ENCODE data around the gene POLN.
"Not testable (repeated sequence)": the region's sequence is repeated elsewhere in the genome, so short reads cannot be mapped to it uniquely, and the experiment has no call there.

Gene POLN

DNA sequence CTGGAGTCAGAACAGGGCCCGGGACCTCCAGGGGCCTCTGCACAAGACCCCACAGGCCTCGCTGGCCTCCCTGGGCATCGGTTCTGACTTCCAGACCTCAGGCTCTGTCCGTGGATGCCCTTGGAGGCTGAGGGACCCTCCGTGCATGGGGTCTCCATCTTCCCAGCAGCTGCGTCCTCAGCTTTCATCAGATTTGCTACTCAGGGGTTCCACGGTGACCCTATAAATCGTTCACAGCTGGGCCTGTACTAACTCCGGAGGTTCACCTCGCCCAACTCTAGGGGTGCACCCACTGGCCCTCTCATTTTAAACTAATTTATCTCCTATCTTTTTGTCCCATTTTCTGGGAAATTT, 33.1 kb upstream of the POLN start:
- not testable (repeated sequence) for DNase-seq

DNA sequence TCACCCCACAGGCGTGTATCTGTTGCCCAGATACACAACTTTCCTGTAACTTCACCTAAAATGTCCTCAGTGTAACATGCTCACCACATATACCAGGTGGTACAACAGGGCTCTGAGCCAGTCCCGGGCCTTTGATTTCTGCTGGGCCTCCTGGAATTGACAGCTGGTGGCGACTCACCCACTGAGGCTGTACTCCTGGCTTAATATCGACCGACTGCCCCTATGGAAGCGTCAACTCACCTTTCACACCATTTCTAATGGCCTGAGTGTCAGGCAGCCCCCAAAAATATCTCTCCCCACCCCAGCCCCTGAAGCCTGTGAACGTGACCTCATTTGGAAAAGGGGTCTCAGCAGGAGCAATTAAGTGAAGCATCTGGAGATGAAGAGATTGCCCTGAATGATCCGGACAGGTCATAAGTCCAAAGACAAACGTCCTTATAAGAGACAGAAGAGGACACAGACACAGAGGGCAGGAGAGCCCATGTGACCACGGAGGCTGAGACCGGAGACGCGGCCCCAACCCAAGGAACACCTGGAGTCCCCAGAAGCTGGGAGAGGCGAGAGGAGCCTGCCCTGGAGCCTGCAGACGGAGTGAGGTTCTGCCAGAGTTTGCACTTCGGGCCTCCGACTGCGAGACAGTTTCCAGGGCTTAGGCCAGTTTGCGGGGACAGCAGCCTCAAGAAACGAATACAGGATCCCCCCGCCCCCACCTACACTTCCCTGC, 32.6 kb upstream of the POLN start:
- DNase-seq = no peak

DNA sequence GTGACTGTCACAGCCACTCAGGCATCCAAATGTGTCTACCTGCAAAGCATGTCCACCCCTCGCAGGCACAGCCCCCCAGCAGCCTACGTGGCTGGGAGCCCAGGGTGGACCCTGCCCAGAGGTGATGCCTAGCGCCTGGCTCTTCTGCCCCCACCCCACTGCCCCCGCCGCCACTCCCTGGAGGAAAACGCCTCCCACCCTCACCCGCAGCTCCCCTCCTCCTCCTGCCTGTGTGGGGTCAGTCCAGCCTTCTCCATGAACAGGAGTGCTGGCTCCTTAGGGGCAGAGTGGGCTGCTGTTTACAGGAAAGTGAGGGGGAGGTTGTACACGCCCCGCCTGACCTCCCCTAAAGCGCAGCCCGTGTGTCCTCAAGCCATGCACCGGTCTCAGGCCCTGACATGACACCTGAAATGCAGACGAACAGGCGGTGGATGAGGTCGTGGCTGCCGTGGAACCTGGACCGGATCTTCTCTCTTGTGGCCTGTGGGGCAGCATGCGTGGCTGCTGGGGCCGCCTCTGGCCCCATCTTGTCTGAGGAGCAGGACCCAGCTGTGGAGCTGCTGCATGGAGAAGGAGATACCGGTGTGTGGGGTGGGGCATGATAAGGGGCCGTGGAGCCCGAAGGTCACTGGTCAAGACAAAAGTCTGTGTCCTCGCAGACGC, 31.9 kb upstream of the POLN start:
- DNase-seq = no peak

DNA sequence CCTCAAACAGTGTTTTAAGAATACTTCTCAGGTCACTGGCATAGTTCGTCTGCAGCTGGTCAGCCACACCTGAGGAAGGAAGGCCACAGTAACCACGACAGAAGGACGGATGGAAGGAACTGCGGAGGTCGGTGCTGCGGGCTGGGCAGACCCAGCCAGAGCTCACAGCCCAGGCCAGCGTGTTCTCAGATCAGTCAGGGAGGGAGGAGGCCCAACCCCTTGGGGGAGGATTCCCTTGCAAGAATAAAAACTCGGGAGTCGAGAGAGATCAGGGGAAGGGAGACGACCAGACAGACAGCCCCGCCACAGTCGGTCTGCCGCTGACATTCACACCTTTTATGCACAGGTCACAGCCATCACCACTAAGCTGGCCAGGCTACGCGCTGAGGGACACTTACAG, 31.3 kb upstream of the POLN start:
- DNase-seq = no peak

DNA sequence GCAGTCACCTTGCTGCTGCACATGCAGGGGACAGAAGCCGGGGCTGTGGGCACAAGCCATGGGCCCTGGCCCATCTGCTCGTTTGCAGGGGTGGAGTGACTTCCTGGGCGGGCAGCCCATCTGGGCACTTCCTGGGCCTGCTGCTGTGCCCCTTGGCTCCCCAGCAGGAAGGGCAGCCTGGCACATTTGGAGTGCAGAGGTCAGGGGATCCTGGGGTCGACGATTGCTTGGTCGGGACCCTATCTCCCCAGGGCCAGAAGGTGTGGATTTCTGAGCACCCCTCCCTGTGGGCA, 30.9 kb upstream of the POLN start:
- no peak for DNase-seq

DNA sequence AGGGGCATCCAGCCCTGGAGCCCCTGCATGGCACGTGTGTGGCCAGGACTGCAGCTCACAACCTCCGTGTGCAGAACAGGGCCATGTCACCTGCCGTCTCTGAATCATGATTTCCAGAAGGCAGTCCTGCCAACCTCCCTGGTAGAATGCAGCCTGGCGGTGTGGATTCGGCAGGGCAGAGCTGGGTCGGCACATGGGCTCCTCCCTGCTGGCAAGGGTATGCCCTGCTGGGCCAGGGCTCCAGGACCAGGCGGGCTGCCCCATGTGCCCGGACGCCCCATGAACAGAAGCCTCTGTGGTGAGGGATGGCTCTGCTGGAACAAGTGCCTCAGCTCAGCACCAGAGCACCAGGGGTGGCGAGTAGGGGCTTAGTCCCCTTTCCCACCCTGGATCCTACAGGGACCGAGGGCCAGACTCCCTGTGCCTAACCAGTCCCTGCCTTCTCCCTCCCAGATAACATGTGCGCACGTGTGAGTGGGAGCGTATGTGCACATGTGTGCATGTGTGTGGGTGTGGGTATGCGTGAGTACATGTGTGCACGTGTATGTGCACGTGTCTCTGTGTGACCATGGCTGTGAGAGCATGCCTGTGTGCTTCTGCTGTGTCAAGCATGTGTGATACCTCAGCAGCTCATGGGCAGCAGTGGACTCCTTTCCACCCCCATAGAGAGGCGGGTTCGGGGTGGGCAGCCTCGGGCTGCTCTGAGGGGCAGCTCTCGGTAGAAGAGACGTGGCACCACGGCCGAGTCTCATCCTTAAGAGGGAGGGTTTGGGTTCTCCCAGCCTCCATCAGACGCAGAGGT, 30.3 kb upstream of the POLN start:
- no peak for DNase-seq

DNA sequence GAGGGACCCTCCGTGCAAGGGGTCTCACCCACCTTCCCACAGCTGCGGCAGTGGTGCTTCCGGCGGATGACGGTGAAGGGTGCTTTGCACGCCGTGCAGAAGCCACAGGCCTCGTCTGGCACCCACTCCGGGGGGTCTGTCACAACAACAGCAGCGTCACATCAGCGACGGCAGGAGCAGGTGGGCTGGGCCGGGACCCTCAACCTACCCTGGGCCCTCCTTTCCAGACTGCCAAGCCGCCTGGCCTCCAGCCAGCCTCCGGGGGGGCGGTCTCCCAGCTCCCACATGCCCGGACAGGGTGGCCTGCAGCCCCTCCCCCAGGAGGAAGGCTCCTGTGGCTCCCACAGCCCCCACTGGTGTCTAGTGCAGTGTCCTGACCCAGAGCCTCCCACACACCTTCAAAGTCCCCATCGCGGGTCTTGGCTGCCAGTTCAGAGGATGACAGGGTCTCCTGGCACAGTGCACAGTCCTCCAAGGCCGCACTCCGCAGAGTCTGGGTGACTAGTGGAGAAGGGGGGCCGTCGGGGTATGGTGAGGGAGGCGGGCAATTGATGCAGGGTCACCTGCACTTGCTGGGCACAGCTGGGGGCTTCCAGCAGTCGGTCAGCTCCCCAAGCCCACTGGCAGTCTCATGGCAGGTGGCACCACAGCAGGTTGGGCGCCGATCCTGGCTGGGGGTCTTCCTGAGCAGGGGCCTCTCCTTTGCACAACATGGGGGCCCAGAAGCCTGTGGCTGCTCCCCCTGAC, 29.5 kb upstream of the POLN start:
- no peak for DNase-seq

DNA sequence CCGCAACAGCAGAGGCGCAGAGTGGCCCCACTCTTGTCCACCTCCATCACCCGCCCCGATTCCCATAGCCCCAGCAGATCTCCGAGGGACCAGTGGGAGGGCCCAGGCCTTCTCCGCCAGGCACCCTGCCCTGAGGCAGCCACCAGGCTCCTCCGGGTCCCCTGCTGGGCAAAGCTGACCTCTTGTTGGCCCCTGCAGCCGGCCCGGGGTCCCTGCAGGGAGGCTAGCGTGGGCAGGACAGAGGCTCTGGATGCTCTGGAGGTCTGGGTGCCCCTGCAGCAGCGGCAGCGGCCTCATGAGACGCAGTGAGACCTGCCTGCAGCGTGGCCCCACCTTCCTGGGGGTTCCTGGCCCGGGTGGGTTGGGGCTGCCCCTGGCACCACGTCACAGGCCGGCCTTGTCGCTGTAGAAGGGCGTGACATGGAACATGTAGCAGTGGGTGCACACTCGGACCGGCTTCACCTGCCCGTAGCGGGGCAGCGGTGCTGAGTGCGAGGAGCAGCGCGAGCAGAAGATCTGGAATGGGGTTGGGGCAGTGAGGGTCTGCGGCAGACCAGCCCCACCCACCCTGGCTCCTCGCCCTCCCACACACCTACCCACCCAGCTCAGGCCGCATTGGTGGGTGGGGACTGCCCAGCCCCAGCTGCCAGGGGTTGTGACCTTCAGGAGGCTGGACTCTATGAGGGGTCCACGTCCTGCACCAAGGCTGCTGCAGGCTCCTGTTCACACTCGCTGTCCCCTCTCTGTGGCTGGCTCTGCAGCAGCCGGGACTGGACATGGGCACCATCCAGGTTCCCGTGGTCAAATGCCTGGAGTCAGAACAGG, 28.6 kb upstream of the POLN start:
- DNase-seq = no peak

DNA sequence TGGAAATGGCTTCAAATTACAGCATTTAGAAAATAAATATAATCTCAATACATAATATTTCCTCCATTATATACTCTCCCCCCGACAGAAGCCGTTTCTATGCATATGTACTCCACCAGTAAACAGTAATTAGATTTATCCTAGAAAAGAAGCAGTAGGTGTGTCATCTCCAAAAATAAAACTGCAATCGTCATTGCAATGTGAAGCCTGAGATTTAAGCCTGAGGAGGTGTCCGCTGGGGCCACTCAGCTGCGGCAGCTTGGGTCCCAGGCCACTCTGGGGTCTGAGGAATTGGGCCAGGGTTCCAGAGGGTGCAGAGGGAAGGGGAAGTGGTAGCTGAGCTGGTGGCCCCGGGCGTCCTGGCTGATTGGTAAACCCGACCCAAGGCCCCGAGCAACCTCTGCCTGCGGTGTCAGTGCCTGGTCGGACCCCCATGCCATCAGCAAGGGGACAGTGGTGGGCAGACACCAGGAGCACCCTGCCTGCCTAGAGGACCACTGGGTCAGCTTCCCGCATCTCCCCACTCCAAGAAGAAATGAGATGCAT, 27.8 kb upstream of the POLN start:
- no peak for DNase-seq

DNA sequence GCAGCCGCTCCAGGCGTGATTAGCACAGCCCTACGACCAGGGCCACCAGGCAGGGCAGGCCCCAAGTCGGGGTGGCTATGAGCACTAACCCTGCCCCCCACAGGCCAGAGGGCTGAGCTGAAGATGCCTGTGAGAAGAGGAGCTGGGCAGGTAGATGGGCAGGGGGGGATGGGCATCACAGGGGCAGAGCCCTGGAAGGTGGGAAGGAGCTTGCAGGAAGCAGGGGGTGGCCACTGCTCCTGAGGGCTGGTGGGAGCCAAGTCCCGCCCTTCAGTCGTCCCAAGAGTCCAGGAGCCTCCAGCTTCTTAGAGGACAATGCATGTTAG, 27.2 kb upstream of the POLN start:
- DNase-seq = no peak

DNA sequence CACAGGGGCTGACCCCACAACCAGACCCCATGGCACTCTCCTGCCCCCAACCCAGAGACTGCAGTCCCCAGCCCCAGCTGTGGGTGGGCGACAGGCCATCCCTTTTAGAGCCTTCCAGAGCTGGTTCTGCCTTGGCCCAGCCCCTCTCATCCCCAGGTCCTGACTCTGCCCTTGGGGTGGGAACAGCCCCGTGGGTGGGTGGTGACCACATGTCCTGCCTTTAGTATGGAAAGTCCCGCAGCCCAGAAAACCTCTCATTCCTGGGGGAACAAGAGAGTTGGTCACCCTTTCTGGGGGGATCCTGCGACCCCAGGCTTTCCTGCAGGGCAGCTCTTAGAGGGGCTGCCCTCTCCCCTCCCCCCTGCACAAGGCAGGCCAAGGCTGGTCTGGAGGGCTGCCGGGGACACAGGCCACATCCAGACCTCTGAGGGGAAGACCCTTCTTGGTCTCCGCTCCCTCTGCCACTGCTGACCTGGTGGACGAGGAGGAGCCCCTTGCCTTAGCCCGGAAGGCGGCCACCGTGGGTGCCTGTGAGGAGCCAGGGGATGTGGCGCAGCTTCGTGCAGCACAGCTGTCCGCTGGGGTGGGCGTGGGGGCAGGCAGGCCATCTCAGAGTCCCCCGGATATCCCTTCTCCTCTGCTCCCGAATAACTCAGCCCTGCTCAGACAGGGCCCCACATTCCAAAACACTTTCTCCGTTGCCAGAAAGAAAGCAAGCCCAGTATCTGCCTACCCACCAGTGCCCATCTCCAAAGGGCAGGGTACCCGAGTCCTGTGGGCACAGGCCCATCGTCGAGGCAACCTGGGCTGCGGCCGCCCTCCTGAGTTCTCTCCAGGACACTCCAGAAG, 26.7 kb upstream of the POLN start:
- DNase-seq = no peak

DNA sequence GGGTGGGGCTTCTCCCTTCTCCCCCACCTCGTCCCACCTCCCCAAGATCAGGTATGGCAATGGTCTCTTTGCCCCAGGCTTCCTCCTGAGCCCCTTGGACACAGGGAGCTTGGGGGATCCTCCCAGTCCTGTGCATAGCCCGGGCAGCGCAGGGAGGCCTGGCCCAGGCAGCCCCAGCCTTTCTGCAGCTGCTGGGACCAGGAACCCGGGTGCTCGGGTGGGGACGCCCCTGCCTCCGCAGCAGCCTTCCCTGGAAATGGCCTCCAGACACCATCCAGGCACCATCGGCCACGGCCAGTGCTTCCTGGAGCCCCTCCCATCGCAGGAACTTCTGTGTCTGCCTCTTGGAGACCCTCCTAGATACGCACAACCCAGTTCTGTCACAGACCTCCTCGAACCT, 25.9 kb upstream of the POLN start:
- DNase-seq = no peak

DNA sequence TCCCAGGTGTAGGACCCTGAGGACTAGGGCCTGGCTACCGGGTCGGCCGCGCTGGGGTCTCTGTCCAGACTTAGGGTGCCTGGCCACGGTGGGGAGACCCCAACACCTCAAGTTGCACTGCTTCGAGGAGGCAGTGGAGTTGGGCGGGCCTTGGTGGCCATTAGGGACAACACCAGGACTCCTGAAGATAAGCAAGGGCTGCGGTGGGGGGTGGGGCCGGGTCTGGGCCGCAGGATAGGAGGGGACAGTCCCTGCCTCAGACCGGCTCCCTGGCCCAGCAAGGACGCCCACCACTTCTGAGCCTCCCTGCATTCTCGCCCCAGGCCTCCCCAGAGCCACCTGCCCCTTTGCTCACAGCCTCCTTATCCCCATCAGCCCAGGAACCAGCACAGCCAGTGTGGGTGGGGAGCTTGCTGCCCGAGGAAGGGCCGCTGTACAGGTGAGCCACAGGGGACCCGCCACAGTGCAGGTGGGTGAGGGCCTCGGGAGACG, 25.4 kb upstream of the POLN start:
- DNase-seq = no peak

DNA sequence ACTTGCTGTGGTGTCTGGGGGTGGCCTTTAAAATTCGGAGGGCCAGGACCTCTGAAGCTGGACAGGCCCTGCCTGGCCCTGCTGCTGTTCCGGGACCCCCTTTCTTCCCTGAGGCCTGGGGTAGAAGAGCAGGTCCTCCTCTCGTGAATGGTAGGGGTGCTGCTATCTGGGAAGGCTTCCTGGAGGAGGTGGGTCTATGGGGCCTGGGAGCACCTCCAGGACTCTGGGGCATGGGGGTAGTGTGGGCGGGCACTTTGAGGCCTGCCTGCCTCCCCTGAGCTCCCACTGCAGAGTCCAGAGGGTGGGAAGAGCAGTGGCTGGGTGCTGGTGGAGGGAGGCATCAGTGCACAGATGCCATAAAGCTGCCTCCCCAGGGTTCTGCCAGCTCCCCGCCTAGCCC, 24.9 kb upstream of the POLN start:
- DNase-seq = no peak

DNA sequence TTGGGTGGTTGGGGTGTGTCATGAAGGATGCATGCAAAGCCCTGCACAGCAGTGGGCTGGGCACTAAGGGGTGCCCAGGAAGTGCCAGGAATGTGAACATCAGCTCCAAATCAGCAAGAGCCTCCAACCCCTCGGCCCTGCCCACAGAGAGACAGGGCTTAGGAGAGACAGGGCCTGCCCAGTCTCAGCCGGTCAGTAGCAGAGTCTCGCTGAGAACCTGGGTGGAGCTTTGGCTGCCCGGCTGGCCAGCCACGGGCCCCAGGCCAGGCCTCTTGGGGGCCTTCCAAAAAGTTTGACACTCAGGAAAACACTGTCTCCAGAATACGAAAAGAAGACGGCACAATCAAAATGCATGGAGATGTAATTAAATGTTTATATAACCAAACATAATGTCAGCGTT, 24.3 kb upstream of the POLN start:
- no peak for DNase-seq

DNA sequence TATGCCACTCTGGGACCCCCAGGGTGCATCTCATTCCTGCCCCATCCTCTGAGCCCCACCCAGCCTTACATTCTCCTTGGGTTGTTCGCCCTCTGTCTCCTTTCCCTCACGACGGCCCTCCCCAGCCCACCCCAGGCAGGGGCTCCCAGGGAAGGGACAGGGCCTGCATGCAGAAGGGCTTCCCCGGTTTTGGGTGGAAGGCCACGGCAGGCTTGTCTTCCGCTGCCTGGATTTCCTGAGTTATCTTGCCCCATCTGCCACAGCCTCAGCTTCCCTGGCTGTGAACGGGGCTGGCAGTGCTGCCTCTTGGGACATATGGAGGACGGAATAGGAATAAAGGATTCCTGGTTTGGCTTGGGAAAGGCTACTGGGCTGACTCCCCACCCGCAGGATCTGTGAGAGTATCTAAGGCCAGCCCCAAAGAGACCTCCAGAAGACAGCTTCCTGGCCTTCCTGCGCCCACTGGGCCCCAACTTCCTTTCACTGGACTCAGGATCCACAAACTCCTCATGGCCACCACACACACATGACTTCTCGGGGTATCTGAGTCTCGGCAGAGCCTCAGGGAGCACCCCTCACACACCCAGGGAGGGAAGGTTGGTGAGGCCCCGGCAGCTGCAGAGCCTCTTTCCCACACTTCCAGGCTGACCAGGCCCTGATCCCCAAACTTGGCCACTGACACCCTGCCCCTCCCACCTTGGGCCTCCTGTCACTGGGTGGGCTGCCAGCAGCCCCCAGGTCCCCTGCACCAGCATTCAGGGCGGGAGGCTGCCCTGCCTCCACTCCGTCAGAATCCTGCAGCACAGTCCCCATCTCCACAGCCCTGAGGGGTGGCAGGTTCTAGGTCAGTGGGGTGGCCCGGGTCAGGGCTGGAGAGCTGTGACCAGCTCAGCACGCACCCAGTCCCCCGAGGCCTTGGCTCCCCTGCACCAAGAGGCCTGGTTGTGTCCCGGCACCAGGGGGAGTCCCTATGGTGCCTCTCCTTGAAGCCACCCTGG, 23.5 kb upstream of the POLN start:
- no peak for DNase-seq

DNA sequence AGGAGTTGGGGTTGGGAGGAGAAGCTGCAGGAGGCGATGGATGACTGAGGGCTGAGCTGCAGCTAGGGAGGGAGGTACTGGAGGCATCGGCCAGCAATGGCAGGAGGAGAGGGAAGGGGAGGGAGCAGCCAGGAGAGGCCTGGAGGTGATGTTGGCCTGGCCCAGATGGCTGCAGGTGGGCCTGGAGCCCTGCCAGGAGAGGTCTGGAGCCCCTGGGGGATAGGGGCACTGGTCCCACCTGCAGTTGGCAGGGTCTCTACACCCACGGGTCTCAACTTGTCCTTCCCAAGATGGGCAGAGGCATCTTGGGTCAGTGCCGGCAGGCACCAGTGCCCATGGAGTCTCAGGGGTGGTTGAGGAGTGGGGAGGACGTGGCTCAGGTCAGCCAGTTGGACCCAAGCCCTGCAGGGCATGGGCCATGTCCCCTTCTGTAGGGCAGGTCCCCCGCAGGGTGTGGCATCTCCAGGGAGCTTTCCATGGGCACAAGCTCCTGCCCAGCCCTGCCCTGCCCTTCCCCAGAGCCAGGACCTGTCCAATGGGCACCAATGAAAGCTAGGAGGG, 22.6 kb upstream of the POLN start:
- DNase-seq = no peak

DNA sequence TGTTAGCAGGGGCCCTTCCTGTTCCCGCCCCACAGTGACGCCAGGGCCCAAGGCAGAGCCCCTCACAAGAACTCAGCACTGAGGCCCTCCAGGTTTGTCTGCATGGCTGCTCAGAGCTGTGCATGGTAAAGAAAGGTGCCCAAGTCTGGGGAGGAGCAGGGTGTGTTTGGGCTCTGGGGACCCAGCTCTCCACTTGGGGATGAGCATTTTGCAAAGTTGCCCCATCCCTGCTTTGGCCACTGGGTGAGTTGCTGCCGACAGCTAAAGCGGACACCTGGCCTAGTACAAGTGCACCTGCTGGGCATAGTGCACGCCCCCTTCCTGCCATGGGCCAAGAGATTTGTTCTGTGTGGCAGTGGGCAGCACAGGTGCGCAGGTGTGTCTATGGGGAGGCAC, 22.0 kb upstream of the POLN start:
- DNase-seq = no peak

DNA sequence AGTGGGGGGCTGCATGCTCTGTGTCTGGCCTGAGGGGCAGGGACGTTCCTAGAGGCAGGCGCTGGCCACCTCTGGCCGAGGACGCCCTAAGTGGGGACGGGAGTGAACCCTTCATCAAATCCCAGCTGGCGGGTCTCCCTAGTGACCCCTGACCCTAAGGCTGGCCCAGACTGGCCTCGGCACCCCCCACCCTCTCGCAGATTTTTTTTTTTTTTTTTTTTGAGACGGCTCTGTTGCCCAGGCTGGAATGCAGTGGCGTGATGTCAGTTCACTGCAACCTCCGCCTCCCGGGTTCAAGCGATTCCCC, 21.0 kb upstream of the POLN start:
- no peak for DNase-seq
